T-helper 9 cell (primary cell): Measurements from ENCODE around the gene LIPG.
"Not testable (repeated sequence)": the region's sequence is repeated elsewhere in the genome, so short reads cannot be mapped to it uniquely, and the experiment has no call there.

Experiments
- DNase-seq: peaks from one replicate; pipeline ENCODE4 v3.0.0-alpha.2; 2020
- total RNA-seq, 2 donors: gene quantifications; one replicate each; lab custom pipeline; 2026; lab: John Stamatoyannopoulos, UW

LIPG gene
- total RNA-seq: 0 to 0.24 reads per million in 2 donors

GRCh38 chr18:49561289-49562193 lies at the start of gene LIPG:
Gene LIPG (plus strand): TSS chr18:49562057. CDS start chr18:49562309, 252 bp downstream.
- no peak for DNase-seq

GRCh38 chr18:49512876-49513275 lies 49.0 kb upstream of the LIPG start:
- DNase-seq: not testable (repeated sequence)

- DNase-seq: no peak
Observed at GRCh38 chr18:49514577-49514976, 47.3 kb upstream of the LIPG start.

GRCh38 chr18:49515003-49515402 lies 46.9 kb upstream of the LIPG start:
- DNase-seq: not testable (repeated sequence)

DNA sequence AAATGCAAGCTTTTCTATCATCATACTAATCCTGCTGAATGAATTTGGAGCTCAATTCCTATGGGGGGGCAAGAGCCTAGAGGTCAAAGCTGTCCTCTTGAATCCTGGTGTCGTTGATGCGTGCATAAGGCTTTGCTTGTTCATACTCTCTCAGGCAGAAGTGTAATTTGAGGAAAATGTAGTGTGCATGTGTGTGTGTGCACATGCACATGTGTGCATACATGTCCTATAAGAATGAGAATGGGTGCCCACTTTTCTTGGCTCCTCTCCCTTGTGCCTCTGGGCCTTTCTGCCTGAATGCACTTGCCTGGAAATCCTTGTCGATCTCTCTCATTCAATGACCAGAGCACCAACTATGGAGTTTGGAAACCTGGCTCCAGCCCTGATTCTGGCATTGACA lies 46.3 kb upstream of the LIPG start:
- DNase-seq: no peak

- DNase-seq: no peak
Observed at GRCh38 chr18:49517483-49517882, 44.4 kb upstream of the LIPG start.

DNA sequence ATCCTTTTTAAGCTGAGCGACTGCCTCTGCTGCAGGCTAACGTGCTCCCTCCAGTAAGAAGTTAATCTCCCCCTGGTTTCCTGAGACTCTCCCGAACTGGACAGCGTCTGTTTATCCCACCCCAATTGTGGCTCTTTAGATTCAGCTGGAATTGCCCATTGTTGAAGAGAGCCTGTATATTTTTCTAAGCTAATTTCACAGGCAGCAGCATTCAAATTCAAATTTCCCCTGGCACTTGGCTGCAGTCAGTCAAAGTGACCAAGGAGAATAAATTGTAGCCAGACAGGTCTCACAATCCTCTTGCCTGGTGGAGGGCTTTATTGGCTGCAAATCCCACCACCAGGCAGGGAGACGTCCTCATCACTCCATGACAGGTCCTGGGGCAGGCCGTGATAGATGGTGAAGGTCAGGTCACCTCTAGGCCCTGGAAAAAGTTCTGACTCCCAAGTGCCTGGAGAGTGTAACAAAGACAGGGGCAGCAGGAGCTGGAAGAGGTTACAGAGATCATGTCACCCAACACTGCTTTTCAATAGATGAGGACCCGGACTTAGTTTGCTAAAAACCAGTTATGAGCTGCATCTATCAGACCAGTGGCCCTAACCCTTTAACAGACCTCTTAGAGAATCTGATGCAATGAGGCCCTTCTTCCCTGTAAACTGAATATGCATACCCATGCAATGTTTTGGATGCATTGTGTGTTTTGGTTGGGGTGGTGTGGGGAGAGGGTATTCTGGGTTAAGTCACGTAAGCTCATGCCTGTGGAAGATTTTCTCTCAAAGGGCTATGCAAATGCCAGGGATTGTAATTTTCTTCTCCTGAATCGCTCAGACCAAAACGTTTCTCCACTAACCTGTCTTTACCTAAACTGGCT lies 42.5 kb upstream of the LIPG start:
- no peak for DNase-seq

- DNase-seq: no peak
Observed at GRCh38 chr18:49520661-49521145, 41.2 kb upstream of the LIPG start.

DNA sequence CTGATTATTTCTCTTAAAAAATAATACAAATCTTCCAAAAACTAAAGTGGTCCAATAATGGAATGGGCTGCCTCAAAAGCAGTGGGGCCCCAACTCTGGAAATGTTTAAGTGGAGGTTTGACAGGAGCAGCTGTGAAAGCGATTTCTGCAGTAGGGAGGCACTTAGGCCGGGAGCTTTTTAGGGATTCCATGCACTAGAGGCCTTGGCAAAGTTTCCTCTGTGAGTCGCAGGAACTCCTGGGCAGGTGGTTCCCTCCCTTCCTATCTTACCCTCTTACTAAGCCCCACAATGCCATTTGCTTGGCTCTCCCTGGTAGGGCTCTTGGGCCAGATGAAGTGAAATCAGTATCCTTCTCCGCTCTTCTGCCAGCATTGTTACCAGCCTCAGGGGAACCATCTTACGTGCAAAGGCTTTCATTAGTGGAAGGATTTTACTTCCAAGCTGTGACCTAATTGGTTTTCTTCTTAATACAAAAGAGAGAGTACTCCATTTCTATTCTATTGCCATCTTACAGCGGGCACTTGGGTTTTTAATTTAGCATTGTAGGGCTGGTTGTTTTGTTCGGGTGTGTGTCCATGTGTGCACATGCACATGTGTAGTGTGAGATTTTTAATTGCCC lies 40.5 kb upstream of the LIPG start:
- no peak for DNase-seq

DNA sequence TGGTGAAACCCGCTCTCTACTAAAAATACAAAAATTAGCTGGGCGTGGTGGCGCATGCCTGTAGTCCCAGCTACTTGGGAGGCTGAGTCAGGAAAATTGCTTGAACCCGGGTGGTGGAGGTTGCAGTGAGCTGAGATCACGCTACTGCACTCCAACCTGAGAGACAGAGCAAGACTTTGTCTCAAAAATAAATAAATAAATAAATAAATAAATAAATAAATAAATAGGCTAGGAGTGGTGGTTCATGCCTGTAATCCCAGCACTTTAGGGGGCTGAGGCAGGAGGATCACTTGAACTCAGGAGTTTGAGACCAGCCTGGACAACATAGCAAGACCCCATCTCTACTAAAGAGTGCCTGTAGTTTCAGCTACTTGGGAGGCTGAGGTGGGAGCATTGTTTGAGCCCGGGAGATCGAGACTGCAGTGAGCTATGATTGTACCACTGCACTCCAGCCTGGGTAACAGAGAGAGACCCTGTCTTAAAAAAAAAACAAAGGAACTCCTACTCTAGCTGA lies 38.2 kb upstream of the LIPG start:
- DNase-seq: not testable (repeated sequence)

- DNase-seq: no peak
Observed at GRCh38 chr18:49524349-49524748, 37.5 kb upstream of the LIPG start.

DNA sequence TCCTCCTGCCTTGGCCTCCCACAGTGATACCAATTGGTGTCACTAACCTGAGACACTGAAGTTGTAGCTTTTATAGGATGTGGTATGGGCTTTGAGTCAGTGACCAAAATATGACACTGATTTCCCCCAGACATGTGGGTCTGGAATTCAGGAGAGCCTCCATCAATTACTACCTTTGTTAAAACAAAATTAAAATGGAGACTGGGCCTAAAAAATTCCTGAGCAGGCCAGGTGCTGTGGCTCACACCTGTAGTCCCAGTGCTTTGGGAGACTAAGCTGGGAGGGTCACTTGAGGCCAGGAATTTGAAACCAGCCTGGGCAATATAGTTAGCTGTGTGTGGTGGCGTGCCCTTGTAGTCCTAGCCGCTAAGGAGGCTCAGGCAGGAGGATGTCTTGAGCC lies 36.9 kb upstream of the LIPG start:
- no peak for DNase-seq

DNA sequence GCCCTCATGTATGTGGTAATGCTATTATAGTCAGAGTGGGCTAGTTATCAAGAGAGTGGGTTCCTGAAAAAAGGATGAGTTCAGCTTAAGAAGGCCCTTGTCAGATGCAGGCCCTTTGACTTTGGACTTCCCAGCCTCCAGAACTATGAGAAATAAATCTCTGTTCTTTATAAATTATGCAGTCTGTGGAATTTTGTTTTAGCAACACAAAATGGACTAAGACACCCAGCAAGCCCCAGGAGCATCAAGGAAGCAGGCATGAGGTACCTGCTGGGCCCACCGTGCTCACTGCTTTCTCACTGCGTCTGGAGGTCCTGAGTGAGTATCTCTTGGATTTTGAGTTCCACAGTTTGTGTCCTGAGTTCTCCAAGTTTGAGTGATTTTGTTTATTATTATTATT lies 35.9 kb upstream of the LIPG start:
- DNase-seq: no peak

- no peak for DNase-seq
Observed at GRCh38 chr18:49527631-49528327, 34.1 kb upstream of the LIPG start.

- no peak for DNase-seq
Observed at GRCh38 chr18:49529596-49529995, 32.3 kb upstream of the LIPG start.

- DNase-seq: no peak
Observed at GRCh38 chr18:49531678-49532153, 30.1 kb upstream of the LIPG start.

- no peak for DNase-seq
Observed at GRCh38 chr18:49534846-49535601, 26.8 kb upstream of the LIPG start.

GRCh38 chr18:49537232-49537896 lies 24.5 kb upstream of the LIPG start:
- DNase-seq: no peak

GRCh38 chr18:49544362-49544761 lies 17.5 kb upstream of the LIPG start:
- no peak for DNase-seq

- no peak for DNase-seq
Observed at GRCh38 chr18:49546278-49546677, 15.6 kb upstream of the LIPG start.
